DOHH2 (cell line): ENCODE measurements around the gene MILR1.
"Not testable (repeated sequence)": the region's sequence is repeated elsewhere in the genome, so short reads cannot be mapped to it uniquely, and the experiment has no call there.

Experiments used
- H3F3A ChIP-seq: fragments of 200-600 bp; sonication (generic), shearing (Covaris generic); 2 replicates; pipeline ENCODE4 v1.6.0; 2016; ENCODE audit warnings: antibody characterized with exemption, mild to moderate bottlenecking; ENCODE audit not compliant: control insufficient read depth, insufficient read depth
- H3K27ac ChIP-seq: fragments of 200-600 bp; sonication (generic); 2 replicates; pipeline ENCODE4 v1.5.1; 2014; ENCODE audit warnings: low read depth, mild to moderate bottlenecking, low read length, moderate library complexity
- H3K27me3 ChIP-seq: fragments of 200-600 bp; sonication (generic); 2 replicates; pipeline ENCODE4 v1.6.1; 2014; ENCODE audit warnings: mild to moderate bottlenecking, low read length, mixed read lengths; ENCODE audit not compliant: control insufficient read depth
- H3K36me3 ChIP-seq: fragments of 200-600 bp; sonication (generic); 2 replicates; pipeline ENCODE4 v1.6.1; 2014; ENCODE audit warnings: mild to moderate bottlenecking, low read length, moderate library complexity, mixed read lengths; ENCODE audit not compliant: control insufficient read depth
- H3K4me1 ChIP-seq: fragments of 200-600 bp; sonication (generic); 2 replicates; pipeline ENCODE4 v1.6.1; 2014; ENCODE audit warnings: mild to moderate bottlenecking, low read length, mixed read lengths; ENCODE audit not compliant: control insufficient read depth
- H3K4me2 ChIP-seq: fragments of 200-600 bp; sonication (generic); 2 replicates; pipeline ENCODE4 v1.6.0; 2014; ENCODE audit warnings: mild to moderate bottlenecking, low read length, moderate library complexity
- H3K4me3 ChIP-seq: fragments of 200-600 bp; sonication (generic); 2 replicates; pipeline ENCODE4 v1.5.1; 2014; ENCODE audit warnings: mild to moderate bottlenecking, low read length, mixed read lengths
- H3K79me2 ChIP-seq: fragments of 200-600 bp; sonication (generic); 2 replicates; pipeline ENCODE4 v1.6.1; 2014; ENCODE audit warnings: mild to moderate bottlenecking, low read length, mixed read lengths; ENCODE audit not compliant: control insufficient read depth
- H3K9me2 ChIP-seq: fragments of 200-600 bp; sonication (generic); replicated peaks from 2 replicates; pipeline ENCODE4 v1.6.1; 2014; ENCODE audit warnings: mild to moderate bottlenecking, low read length, mixed read lengths; ENCODE audit not compliant: control insufficient read depth
- H3K9me3 ChIP-seq: fragments of 200-600 bp; sonication (generic); 2 replicates; pipeline ENCODE4 v1.6.1; 2014; ENCODE audit warnings: antibody characterized with exemption, low read length, mixed read lengths; ENCODE audit not compliant: control insufficient read depth, insufficient read depth
- H4K20me1 ChIP-seq: fragments of 200-600 bp; sonication (generic); 2 replicates; pipeline ENCODE4 v1.6.0; 2014; ENCODE audit warnings: low read depth, mild to moderate bottlenecking, antibody characterized with exemption, low read length, moderate library complexity; ENCODE audit not compliant: control insufficient read depth, insufficient read depth
- CTCF ChIP-seq: fragments of 200-600 bp; sonication (generic); IDR thresholded peaks from one replicate; pipeline ENCODE4 v1.5.1; 2014; ENCODE audit warnings: antibody characterized with exemption, mild to moderate bottlenecking, low read depth, low read length; ENCODE audit not compliant: poor library complexity, severe bottlenecking
- EZH2phosphoT487 ChIP-seq: fragments of 200-600 bp; sonication (generic); IDR thresholded peaks from 2 replicates; pipeline ENCODE4 v1.6.1; 2017; ENCODE audit warnings: borderline replicate concordance, mild to moderate bottlenecking, antibody characterized with exemption, low read length, moderate library complexity, mixed read lengths

MILR1 gene

GRCh38 chr17:64418506-64419339 lies 30.2 kb upstream of the MILR1 start:
- no peaks in the 10 kb centered on the region for H4K20me1 ChIP-seq
- no peaks in the 10 kb centered on the region for H3K9me3 ChIP-seq
- no peak overlapping the region for H3K4me3 ChIP-seq
- H3K27me3 ChIP-seq: no peaks in the 10 kb centered on the region
- 0 out of 2 replicates have a peak, but pooled peaks cover 5% of the 10 kb centered on the region for H3F3A ChIP-seq
- H3K27ac ChIP-seq: no peak overlapping the region
- H3K4me1 ChIP-seq: peaks cover 12% of the 10 kb centered on the region
- H3K79me2 ChIP-seq: no peaks in the 10 kb centered on the region
- H3K4me2 ChIP-seq: peak overlapping the region; percentile 10; the same call in 1 of the 2 replicates
- no peaks in the 10 kb centered on the region for H3K36me3 ChIP-seq
- TF ChIP-seq CTCF: peak; percentile 67
- no peak for TF ChIP-seq EZH2phosphoT487
- no peaks in the 10 kb centered on the region for H3K9me2 ChIP-seq

GRCh38 chr17:64420143-64420670 lies 28.7 kb upstream of the MILR1 start:
- H3K79me2 ChIP-seq: no peaks in the 10 kb centered on the region
- H3K4me1 ChIP-seq: peaks cover 12% of the 10 kb centered on the region
- no peak overlapping the region for H3K27ac ChIP-seq
- no peak overlapping the region for H3K4me3 ChIP-seq
- H3K4me2 ChIP-seq: no peak overlapping the region
- H3K36me3 ChIP-seq: no peaks in the 10 kb centered on the region
- H3K9me2 ChIP-seq: no peaks in the 10 kb centered on the region
- 0 out of 2 replicates have a peak, but pooled peaks cover 5% of the 10 kb centered on the region for H3F3A ChIP-seq
- H3K9me3 ChIP-seq: no peaks in the 10 kb centered on the region
- no peaks in the 10 kb centered on the region for H3K27me3 ChIP-seq
- peak; percentile 70 for TF ChIP-seq CTCF
- TF ChIP-seq EZH2phosphoT487: no peak
- no peaks in the 10 kb centered on the region for H4K20me1 ChIP-seq

DNA sequence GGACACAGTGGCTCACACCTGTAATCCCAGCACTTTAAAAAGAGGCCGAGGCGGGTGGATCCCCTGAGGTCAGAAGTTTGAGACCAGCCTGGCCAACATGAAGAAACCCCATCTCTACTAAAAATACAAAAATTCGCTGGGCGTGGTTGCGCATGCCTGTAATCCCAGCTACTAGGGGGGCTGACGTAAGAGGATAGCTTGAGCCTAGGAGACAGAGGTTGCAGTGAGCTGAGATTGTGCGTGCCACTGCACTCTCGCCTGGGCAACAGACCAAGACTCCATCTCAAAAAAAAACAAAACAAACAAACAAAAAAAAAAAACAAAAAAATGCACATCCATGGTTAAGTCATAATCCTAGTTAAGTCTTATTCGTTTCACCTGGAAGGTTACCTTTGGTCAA lies 26.8 kb upstream of the MILR1 start:
- H3K4me1 ChIP-seq: peaks cover 12% of the 10 kb centered on the region
- not testable (repeated sequence) for H3K27ac ChIP-seq, H3K9me2 ChIP-seq, H3K4me3 ChIP-seq, H3K79me2 ChIP-seq, H3K9me3 ChIP-seq, H3K27me3 ChIP-seq, H4K20me1 ChIP-seq, H3K36me3 ChIP-seq, H3K4me2 ChIP-seq, H3F3A ChIP-seq

DNA sequence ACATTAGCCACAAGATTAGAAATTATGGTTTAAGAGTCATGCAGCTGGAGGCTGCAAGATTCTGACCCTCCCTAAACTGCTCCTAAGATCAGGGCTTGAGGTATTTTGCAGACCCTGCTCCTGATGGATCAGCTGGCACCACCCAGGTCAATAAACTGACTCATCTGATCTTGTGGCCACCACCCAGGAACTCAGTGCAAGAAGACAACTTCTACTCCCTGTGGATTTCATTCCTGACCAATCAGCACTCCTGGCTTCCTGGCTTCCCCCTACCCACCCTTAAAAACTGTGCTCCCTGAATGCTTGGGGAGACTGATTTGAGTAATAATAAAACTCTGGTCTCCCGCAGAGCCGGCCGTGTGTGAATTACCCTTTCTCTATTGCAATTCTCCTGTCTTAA lies 25.0 kb upstream of the MILR1 start:
- Histone ChIP-seq H3K4me2 (no peak overlapping the region), H3K9me2 (no peaks in the 10 kb centered on the region), H3K9me3 (no peaks in the 10 kb centered on the region), H3K27me3 (no peaks in the 10 kb centered on the region), H3K79me2 (no peaks in the 10 kb centered on the region), H3K27ac (no peak overlapping the region), H3K4me3 (no peak overlapping the region), H3F3A (no peaks in the 10 kb centered on the region), H3K36me3 (no peaks in the 10 kb centered on the region), H3K4me1 (peaks cover 12% of the 10 kb centered on the region), H4K20me1 (no peaks in the 10 kb centered on the region)
- TF ChIP-seq EZH2phosphoT487 (no peak), CTCF (no peak)
